Measurements from ENCODE around the gene RETSAT. TPM values are rescaled to one million over a fixed set of nuclear protein-coding genes. Genes with fewer than 3 reads are reported as not detected.
A peak's percentile ranks its signal among the peaks of the same experiment; 100 is the strongest.

The RETSAT gene
- total RNA-seq, 2 donors from 2014 or later = 68.5 to 98.6 TPM

GRCh38 chr2:85396531-85397470 is 42.5 kb upstream of the RETSAT start:
- ATAC-seq (peak; percentile 49), DNase-seq (no peak)
- intact Hi-C loops (cut with DNase I) = no loop called here
- WGBS, 2 donors = 27 to 44% methylated on average over 5 of the region's 5 CpGs
- H3K36me3 ChIP-seq (replicated peaks in 1 of 2; ENCODE audit: insufficient read depth in 1 of 2, low read depth in 2 of 2) = no peaks in the 10 kb centered on the region
- no peaks in the 10 kb centered on the region for H3K9me3 ChIP-seq
- H3K4me1 ChIP-seq = peaks cover 16% of the 10 kb centered on the region
- no peaks in the 10 kb centered on the region for H3K27me3 ChIP-seq
- peak overlapping the region; percentile 50 to 76 (median 68) for H3K27ac ChIP-seq
- no peak overlapping the region for H3K4me3 ChIP-seq
- no peak for TF ChIP-seq POLR2A (IDR thresholded peaks at IDR 0.05)
- no peak for TF ChIP-seq CTCF (IDR thresholded peaks at IDR 0.05)

DNA sequence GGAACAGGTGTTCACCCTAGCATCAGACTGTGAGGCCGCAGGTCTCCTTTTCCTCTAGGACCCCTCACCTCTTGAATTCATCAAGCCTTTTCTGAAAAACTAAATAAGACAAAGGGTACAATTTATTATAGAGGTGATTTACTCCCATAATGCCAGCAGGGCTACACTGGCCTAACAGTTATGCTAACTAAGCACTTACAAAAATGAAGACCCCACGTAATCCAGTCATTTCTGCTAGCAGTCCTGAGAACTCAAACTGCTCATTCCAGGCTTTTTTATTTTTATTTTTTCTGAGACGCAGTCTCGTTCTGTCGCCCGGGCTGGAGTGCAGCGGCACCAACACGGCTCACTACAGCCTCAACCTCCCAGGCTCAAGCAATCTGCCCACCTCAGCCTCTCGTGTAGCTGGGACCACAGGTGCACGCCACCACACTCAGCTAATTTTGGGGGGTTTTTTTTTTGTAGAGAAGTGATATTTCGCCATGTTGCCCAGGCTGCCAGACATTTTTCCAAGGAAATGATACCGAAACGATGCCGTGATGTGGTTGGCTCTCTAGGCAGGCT is 41.7 kb upstream of the RETSAT start:
- peaks cover 16% of the 10 kb centered on the region for H3K4me1 ChIP-seq
- no peak overlapping the region for H3K4me3 ChIP-seq
- no peaks in the 10 kb centered on the region for H3K36me3 ChIP-seq (replicated peaks in 1 of 2; ENCODE audit: insufficient read depth in 1 of 2, low read depth in 2 of 2)
- ATAC-seq = no peak
- H3K9me3 ChIP-seq = no peaks in the 10 kb centered on the region
- H3K27ac ChIP-seq = peak overlapping the region in 3 of 4 donors; percentile 64 to 76 (median 73)
- no peak for DNase-seq
- intact Hi-C loops (cut with DNase I) = no loop called here
- H3K27me3 ChIP-seq = no peaks in the 10 kb centered on the region
- no peak for TF ChIP-seq POLR2A (IDR thresholded peaks at IDR 0.05)
- 86 to 89% methylated on average over 14 of the region's 14 CpGs for WGBS, 2 donors

- no peak for TF ChIP-seq POLR2A (IDR thresholded peaks at IDR 0.05)
- no peak for TF ChIP-seq CTCF (IDR thresholded peaks at IDR 0.05)
- WGBS, 2 donors = 79 to 90% methylated on average over 6 of the region's 6 CpGs
- Histone ChIP-seq H3K27me3 (no peaks in the 10 kb centered on the region), H3K4me3 (no peak overlapping the region), H3K36me3 (replicated peaks in 1 of 2; ENCODE audit: insufficient read depth in 1 of 2, low read depth in 2 of 2) (no peaks in the 10 kb centered on the region), H3K4me1 (peaks cover 16% of the 10 kb centered on the region), H3K9me3 (no peaks in the 10 kb centered on the region), H3K27ac (no peak overlapping the region)
- no peak for DNase-seq
- no peak for ATAC-seq
- intact Hi-C loops (cut with DNase I) = no loop called here
Measured at GRCh38 chr2:85394976-85395375, 40.6 kb upstream of the RETSAT start.

DNA sequence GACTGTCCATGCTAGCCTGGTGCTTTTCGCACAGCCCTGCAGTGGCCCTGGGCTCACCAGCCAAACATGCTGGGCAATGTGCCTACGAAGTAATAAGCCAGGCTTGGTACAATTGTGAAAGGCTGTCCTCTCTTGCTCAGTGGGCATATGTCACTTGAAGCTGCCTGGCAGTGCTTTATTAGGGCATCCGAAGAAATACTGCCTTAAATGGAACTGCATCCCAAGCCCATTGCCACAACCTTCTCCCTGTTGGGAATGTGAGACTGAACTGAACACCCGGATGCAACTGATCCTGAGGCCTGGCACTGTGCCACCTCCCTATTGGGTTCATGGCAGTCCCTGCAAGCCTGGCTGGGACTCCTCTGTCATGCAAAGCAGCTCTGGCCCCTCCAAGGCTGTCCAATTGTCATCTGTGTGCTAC is 39.9 kb upstream of the RETSAT start:
- TF ChIP-seq CTCF (IDR thresholded peaks at IDR 0.05) (no peak), POLR2A (IDR thresholded peaks at IDR 0.05) (no peak)
- Histone ChIP-seq H3K9me3 (no peaks in the 10 kb centered on the region), H3K4me1 (peaks cover 16% of the 10 kb centered on the region), H3K27ac (no peak overlapping the region), H3K27me3 (no peaks in the 10 kb centered on the region), H3K36me3 (replicated peaks in 1 of 2; ENCODE audit: insufficient read depth in 1 of 2, low read depth in 2 of 2) (no peaks in the 10 kb centered on the region), H3K4me3 (no peak overlapping the region)
- DNase-seq (no peak), ATAC-seq (no peak)
- WGBS, 2 donors = 85 to 96% methylated on average over 4 of the region's 4 CpGs
- intact Hi-C loops (cut with DNase I) = no loop called here

GRCh38 chr2:85393836-85394235 is 39.5 kb upstream of the RETSAT start:
- DNase-seq (no peak), ATAC-seq (no peak)
- Histone ChIP-seq H3K4me3 (no peak overlapping the region), H3K36me3 (replicated peaks in 1 of 2; ENCODE audit: insufficient read depth in 1 of 2, low read depth in 2 of 2) (no peaks in the 10 kb centered on the region), H3K4me1 (peaks cover 16% of the 10 kb centered on the region), H3K27ac (no peak overlapping the region), H3K27me3 (no peaks in the 10 kb centered on the region), H3K9me3 (no peaks in the 10 kb centered on the region)
- intact Hi-C loops (cut with DNase I) = no loop called here
- 91 to 94% methylated on average over 3 to 4 of the region's 4 CpGs for WGBS, 2 donors
- TF ChIP-seq CTCF (IDR thresholded peaks at IDR 0.05) (no peak), POLR2A (IDR thresholded peaks at IDR 0.05) (no peak)
